ENCODE measurements around the gene PLXNB3.

Gene PLXNB3

DNA sequence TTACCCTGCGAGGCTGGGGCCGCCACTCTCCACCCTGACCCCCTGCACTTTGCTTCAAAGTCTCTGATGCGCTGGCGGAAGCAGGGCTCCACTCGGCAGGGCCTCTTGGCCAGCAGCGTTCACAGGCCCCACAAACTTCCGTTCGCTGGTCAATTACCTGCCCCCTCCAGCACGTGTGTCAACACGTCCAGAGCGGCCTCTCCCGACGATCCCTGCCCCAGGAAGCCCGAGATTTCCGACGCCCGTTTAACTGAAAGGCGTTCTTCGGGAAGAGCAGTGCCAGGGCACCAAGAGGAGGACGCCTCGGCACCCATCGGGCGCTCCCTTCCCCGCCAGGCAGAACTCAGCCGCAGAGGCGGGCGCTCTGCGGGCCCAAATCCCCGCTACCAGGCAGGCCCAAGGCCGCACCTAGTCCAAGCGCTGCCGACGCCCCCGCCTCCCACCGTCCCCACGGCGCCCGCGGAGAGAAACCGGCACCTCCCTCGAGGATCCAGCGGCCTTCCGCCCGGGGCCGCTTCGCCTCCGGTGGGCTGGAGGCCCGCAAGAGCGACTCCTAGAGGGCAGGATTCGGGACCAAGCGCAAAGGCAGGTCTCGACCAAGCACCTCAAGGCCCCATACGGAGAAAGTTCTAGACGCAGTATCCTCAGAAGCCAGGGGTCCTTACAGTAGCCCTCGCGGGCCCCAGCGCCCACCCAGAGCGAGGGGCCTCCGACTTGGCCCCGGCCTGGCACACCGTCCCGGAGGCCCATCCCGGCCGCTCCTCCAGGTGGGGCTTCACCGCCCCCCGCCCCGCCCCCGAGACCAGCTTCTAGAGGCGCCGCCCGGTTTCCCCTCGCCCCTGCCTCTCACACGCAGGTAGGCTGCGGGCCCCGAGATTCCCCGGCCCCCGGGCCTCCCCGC, 40.4 kb upstream of the PLXNB3 start:
- peak; percentile 42 for ATAC-seq

DNA sequence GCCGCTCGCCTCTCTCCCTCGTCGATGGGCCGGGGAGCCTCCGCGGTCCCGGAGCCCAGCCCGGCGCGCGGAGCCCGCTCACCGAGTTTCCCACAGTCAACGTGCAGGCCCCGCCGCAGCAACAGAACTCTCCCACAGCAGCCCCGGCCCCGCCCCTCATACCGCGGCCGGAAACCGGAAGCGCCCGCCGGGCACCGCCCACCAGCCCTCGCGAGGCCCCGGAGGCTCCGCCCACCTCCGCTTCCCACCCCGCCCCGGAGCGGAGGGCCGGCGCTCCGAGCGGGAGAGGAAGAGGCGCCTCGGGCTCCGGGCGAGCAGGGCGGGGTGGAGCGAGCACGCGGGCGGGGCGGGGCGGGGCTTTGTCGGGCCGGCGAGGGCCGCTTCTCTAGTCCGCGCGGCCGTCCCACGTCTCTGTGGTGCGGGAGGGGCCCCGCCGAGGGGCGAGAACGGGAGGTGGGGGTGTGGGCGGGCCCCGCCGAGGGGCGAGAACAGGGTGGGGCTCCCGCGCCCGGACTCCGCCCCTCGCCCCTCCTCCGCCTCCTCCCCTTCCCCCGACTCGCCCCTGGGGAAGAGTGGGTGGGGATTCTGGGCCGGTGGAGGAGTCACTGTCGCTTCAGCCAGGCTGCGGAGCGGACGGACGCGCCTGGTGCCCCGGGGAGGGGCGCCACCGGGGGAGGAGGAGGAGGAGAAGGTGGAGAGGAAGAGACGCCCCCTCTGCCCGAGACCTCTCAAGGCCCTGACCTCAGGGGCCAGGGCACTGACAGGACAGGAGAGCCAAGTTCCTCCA, 39.6 kb upstream of the PLXNB3 start, which contains the start of the genes ABCD1 and BCAP31:
Gene ABCD1, plus strand, starts transcription at position 605 of the 787 bp plus-strand sequence. CDS start 411 bp downstream, outside the sequence.
Gene BCAP31, minus strand, starts transcription at position 136 of the 787 bp plus-strand sequence. CDS start 1,143 bp downstream, outside the sequence.
- peak; percentile 67 for ATAC-seq
- TF ChIP-seq, protein P1, sequence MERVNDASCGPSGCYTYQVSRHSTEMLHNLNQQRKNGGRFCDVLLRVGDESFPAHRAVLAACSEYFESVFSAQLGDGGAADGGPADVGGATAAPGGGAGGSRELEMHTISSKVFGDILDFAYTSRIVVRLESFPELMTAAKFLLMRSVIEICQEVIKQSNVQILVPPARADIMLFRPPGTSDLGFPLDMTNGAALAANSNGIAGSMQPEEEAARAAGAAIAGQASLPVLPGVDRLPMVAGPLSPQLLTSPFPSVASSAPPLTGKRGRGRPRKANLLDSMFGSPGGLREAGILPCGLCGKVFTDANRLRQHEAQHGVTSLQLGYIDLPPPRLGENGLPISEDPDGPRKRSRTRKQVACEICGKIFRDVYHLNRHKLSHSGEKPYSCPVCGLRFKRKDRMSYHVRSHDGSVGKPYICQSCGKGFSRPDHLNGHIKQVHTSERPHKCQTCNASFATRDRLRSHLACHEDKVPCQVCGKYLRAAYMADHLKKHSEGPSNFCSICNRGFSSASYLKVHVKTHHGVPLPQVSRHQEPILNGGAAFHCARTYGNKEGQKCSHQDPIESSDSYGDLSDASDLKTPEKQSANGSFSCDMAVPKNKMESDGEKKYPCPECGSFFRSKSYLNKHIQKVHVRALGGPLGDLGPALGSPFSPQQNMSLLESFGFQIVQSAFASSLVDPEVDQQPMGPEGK (CRISPR knock-in tag; IDR thresholded peaks at IDR 0.05; ENCODE audit: borderline replicate concordance): no peak
- no peak for TF ChIP-seq SNAI2 (CRISPR knock-in tag; IDR thresholded peaks at IDR 0.05)
- TF ChIP-seq, protein P2, sequence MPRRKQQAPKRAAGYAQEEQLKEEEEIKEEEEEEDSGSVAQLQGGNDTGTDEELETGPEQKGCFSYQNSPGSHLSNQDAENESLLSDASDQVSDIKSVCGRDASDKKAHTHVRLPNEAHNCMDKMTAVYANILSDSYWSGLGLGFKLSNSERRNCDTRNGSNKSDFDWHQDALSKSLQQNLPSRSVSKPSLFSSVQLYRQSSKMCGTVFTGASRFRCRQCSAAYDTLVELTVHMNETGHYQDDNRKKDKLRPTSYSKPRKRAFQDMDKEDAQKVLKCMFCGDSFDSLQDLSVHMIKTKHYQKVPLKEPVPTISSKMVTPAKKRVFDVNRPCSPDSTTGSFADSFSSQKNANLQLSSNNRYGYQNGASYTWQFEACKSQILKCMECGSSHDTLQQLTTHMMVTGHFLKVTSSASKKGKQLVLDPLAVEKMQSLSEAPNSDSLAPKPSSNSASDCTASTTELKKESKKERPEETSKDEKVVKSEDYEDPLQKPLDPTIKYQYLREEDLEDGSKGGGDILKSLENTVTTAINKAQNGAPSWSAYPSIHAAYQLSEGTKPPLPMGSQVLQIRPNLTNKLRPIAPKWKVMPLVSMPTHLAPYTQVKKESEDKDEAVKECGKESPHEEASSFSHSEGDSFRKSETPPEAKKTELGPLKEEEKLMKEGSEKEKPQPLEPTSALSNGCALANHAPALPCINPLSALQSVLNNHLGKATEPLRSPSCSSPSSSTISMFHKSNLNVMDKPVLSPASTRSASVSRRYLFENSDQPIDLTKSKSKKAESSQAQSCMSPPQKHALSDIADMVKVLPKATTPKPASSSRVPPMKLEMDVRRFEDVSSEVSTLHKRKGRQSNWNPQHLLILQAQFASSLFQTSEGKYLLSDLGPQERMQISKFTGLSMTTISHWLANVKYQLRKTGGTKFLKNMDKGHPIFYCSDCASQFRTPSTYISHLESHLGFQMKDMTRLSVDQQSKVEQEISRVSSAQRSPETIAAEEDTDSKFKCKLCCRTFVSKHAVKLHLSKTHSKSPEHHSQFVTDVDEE (CRISPR knock-in tag; IDR thresholded peaks at IDR 0.05): no peak
- TF ChIP-seq ZNF70 (CRISPR knock-in tag; IDR thresholded peaks at IDR 0.05): no peak
- no peak for TF ChIP-seq RARB (CRISPR knock-in tag; IDR thresholded peaks at IDR 0.05)
- no peak for TF ChIP-seq ARNTL (CRISPR knock-in tag; IDR thresholded peaks at IDR 0.05; ENCODE audit: borderline replicate concordance, low read depth)
- TF ChIP-seq GLIS3 (CRISPR knock-in tag; IDR thresholded peaks at IDR 0.05): no peak
- no peak for TF ChIP-seq BACH2 (CRISPR knock-in tag; IDR thresholded peaks at IDR 0.05; ENCODE audit: borderline replicate concordance)
- TF ChIP-seq CSDC2 (CRISPR knock-in tag; IDR thresholded peaks at IDR 0.05): no peak
- TF ChIP-seq, protein P3, sequence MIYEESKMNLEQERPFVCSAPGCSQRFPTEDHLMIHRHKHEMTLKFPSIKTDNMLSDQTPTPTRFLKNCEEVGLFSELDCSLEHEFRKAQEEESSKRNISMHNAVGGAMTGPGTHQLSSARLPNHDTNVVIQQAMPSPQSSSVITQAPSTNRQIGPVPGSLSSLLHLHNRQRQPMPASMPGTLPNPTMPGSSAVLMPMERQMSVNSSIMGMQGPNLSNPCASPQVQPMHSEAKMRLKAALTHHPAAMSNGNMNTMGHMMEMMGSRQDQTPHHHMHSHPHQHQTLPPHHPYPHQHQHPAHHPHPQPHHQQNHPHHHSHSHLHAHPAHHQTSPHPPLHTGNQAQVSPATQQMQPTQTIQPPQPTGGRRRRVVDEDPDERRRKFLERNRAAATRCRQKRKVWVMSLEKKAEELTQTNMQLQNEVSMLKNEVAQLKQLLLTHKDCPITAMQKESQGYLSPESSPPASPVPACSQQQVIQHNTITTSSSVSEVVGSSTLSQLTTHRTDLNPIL (CRISPR knock-in tag; IDR thresholded peaks at IDR 0.05; ENCODE audit: low read depth): no peak
- no peak for TF ChIP-seq ZFP3 (CRISPR knock-in tag; IDR thresholded peaks at IDR 0.05)
- no peak for TF ChIP-seq ESRRG (CRISPR knock-in tag; IDR thresholded peaks at IDR 0.05)
- TF ChIP-seq ZNF565 (CRISPR knock-in tag; conservative IDR thresholded peaks at IDR 0.05; ENCODE audit: low read depth): no peak
- TF ChIP-seq OSR1 (CRISPR knock-in tag; IDR thresholded peaks at IDR 0.05): no peak
- TF ChIP-seq, protein P4, sequence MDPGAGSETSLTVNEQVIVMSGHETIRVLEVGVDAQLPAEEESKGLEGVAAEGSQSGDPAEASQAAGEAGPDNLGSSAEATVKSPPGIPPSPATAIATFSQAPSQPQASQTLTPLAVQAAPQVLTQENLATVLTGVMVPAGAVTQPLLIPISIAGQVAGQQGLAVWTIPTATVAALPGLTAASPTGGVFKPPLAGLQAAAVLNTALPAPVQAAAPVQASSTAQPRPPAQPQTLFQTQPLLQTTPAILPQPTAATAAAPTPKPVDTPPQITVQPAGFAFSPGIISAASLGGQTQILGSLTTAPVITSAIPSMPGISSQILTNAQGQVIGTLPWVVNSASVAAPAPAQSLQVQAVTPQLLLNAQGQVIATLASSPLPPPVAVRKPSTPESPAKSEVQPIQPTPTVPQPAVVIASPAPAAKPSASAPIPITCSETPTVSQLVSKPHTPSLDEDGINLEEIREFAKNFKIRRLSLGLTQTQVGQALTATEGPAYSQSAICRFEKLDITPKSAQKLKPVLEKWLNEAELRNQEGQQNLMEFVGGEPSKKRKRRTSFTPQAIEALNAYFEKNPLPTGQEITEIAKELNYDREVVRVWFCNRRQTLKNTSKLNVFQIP (CRISPR knock-in tag; IDR thresholded peaks at IDR 0.05; ENCODE audit: borderline replicate concordance, low read depth): no peak

More for the DNA sequence above, 40.4 kb upstream of the PLXNB3 start:
- no peak for TF ChIP-seq ESRRG (CRISPR knock-in tag; IDR thresholded peaks at IDR 0.05)
- TF ChIP-seq ZNF70 (CRISPR knock-in tag; IDR thresholded peaks at IDR 0.05): no peak

DNA sequence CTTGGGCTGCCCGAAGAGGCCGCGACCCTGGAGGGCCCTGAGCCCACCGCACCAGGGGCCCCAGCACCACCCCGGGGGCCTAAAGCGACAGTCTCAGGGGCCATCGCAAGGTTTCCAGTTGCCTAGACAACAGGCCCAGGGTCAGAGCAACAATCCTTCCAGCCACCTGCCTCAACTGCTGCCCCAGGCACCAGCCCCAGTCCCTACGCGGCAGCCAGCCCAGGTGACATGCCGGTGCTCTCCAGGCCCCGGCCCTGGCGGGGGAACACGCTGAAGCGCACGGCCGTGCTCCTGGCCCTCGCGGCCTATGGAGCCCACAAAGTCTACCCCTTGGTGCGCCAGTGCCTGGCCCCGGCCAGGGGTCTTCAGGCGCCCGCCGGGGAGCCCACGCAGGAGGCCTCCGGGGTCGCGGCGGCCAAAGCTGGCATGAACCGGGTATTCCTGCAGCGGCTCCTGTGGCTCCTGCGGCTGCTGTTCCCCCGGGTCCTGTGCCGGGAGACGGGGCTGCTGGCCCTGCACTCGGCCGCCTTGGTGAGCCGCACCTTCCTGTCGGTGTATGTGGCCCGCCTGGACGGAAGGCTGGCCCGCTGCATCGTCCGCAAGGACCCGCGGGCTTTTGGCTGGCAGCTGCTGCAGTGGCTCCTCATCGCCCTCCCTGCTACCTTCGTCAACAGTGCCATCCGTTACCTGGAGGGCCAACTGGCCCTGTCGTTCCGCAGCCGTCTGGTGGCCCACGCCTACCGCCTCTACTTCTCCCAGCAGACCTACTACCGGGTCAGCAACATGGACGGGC, 38.8 kb upstream of the PLXNB3 start:
- TF ChIP-seq OSR1 (CRISPR knock-in tag; IDR thresholded peaks at IDR 0.05) (no peak), TCF4 (CRISPR knock-in tag; IDR thresholded peaks at IDR 0.05; ENCODE audit: borderline replicate concordance) (no peak)
- ATAC-seq: no peak
